Endodermal cell (in vitro differentiated cells): Measurements from ENCODE around the gene PGBD5. TPM values are rescaled to one million over a fixed set of nuclear protein-coding genes. Genes with fewer than 3 reads are reported as not detected.

ENCODE experiments used
- DNase-seq: peaks from one replicate; pipeline ENCODE4 v3.0.0-alpha.2; 2017
- H3K27ac ChIP-seq: 2 replicates; pipeline ENCODE4 v1.5.1; 2013; ENCODE audit warnings: mild to moderate bottlenecking, low read depth, low read length, moderate library complexity
- H3K27me3 ChIP-seq: 2 replicates; pipeline ENCODE4 v1.6.1; 2013; ENCODE audit warnings: mild to moderate bottlenecking, low read length, moderate library complexity; ENCODE audit not compliant: insufficient read depth, control insufficient read depth, poor library complexity, severe bottlenecking
- H3K36me3 ChIP-seq: 2 replicates; pipeline ENCODE4 v1.7.0; 2013; ENCODE audit warnings: mild to moderate bottlenecking, low read length, moderate library complexity; ENCODE audit not compliant: control insufficient read depth, insufficient read depth
- H3K4me1 ChIP-seq: one replicate; pipeline ENCODE4 v1.7.0; 2013; ENCODE audit warnings: low read length; ENCODE audit not compliant: control insufficient read depth, insufficient read depth
- H3K4me3 ChIP-seq: 2 replicates; pipeline ENCODE4 v1.5.1; 2013; ENCODE audit warnings: mild to moderate bottlenecking, low read length, moderate library complexity
- H3K9ac ChIP-seq: 2 replicates; pipeline ENCODE4 v1.6.1; 2013; ENCODE audit warnings: mild to moderate bottlenecking, low read length, moderate library complexity; ENCODE audit not compliant: poor library complexity, severe bottlenecking; ENCODE audit errors: extremely low read depth
- H3K9me3 ChIP-seq: 2 replicates; pipeline ENCODE4 v1.6.1; 2013; ENCODE audit warnings: mild to moderate bottlenecking, low read length, moderate library complexity; ENCODE audit not compliant: control insufficient read depth
- H3K27ac Mint-ChIP-seq: 2 replicates; pipeline ENCODE4 v1.8.0; 2020; ENCODE audit warnings: mixed read lengths
- H3K27me3 Mint-ChIP-seq: 2 replicates; pipeline ENCODE4 v1.8.0; 2021; ENCODE audit warnings: mild to moderate bottlenecking, mixed read lengths; ENCODE audit not compliant: insufficient read depth
- H3K36me3 Mint-ChIP-seq: 2 replicates; pipeline ENCODE4 v1.8.0; 2020; ENCODE audit warnings: low read depth, mixed read lengths
- H3K4me1 Mint-ChIP-seq: 2 replicates; pipeline ENCODE4 v1.8.0; 2020; ENCODE audit warnings: mixed read lengths
- H3K4me3 Mint-ChIP-seq: 2 replicates; pipeline ENCODE4 v1.8.0; 2020; ENCODE audit warnings: mild to moderate bottlenecking, moderate library complexity, mixed read lengths
- H3K9me3 Mint-ChIP-seq: 2 replicates; pipeline ENCODE4 v1.8.0; 2020; ENCODE audit warnings: mild to moderate bottlenecking, mixed read lengths
- WGBS, 2 experiments: methylation state at CpG; one replicate each; pipeline versions ENCODE4 v1.1.5 to v1.1.7; 2013; ENCODE audit warnings: missing lambda C conversion rate in 2 of 2, mixed read lengths in 1 of 2; ENCODE audit not compliant: insufficient coverage in 1 of 2, insufficient read length in 1 of 2; 5-methylcytosine and 5-hydroxymethylcytosine counted together
- total RNA-seq, 2 donors: library from RNA; stranded (reverse); fragmentation: NEBNext Ultra II Directional in 1 of 2; extraction: Animal tissue kit (Norgen Biotek cat#: 25700) in 1 of 2; gene quantifications; 2 replicates in 1 of 2; 3 replicates in 1 of 2; pipeline ENCODE4 v1.2.1, GENCODE V29; 2021
- TF ChIP-seq, protein P1 (sequence below): fragments of 200-600 bp; sonication (generic); conservative IDR thresholded peaks from 2 replicates; pipeline ENCODE4 v1.5.0; 2021; ENCODE audit warnings: antibody characterized with exemption, mild to moderate bottlenecking

PGBD5 gene
- total RNA-seq, 2 donors from 2014 or later, result 1.3 to 4.6 TPM

DNA sequence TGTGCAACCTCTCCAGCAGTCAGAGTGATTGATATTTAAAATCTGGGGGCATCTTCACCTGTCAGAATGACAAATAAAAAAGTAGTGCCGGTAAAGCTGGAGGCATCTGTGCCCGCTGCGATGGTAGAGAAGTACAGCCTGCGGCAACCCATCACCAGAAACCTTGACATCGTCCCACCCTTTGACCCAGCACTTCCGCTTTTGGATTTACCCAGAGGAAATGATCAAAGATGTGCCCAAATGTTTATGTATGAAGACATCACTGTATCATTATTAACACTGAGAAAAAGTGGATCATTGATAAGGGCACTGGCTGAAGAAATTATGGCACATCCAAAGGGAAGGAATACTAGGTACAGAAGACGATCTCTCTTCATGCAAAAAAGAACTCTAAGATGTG, 96.0 kb downstream of the PGBD5 start:
- WGBS, 2 experiments, result 89 to 96% methylated on average over 3 to 7 of the region's 7 CpGs
- DNase-seq, result no peak
- Histone ChIP-seq H3K27ac (no peak overlapping the region), H3K9ac (no peak overlapping the region), H3K9me3 (no peaks in the 10 kb centered on the region), H3K4me1 (no peaks in the 10 kb centered on the region), H3K4me3 (no peak overlapping the region), H3K27me3 (no peaks in the 10 kb centered on the region), H3K36me3 (no peaks in the 10 kb centered on the region)
- Mint-ChIP-seq H3K4me3 (no peak overlapping the region), H3K4me1 (peaks cover 3% of the 10 kb centered on the region), H3K36me3 (no peaks in the 10 kb centered on the region), H3K9me3 (no peaks in the 10 kb centered on the region), H3K27ac (no peak overlapping the region), H3K27me3 (no peaks in the 10 kb centered on the region)
- TF ChIP-seq, protein P1, sequence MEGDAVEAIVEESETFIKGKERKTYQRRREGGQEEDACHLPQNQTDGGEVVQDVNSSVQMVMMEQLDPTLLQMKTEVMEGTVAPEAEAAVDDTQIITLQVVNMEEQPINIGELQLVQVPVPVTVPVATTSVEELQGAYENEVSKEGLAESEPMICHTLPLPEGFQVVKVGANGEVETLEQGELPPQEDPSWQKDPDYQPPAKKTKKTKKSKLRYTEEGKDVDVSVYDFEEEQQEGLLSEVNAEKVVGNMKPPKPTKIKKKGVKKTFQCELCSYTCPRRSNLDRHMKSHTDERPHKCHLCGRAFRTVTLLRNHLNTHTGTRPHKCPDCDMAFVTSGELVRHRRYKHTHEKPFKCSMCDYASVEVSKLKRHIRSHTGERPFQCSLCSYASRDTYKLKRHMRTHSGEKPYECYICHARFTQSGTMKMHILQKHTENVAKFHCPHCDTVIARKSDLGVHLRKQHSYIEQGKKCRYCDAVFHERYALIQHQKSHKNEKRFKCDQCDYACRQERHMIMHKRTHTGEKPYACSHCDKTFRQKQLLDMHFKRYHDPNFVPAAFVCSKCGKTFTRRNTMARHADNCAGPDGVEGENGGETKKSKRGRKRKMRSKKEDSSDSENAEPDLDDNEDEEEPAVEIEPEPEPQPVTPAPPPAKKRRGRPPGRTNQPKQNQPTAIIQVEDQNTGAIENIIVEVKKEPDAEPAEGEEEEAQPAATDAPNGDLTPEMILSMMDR, result no peak

DNA sequence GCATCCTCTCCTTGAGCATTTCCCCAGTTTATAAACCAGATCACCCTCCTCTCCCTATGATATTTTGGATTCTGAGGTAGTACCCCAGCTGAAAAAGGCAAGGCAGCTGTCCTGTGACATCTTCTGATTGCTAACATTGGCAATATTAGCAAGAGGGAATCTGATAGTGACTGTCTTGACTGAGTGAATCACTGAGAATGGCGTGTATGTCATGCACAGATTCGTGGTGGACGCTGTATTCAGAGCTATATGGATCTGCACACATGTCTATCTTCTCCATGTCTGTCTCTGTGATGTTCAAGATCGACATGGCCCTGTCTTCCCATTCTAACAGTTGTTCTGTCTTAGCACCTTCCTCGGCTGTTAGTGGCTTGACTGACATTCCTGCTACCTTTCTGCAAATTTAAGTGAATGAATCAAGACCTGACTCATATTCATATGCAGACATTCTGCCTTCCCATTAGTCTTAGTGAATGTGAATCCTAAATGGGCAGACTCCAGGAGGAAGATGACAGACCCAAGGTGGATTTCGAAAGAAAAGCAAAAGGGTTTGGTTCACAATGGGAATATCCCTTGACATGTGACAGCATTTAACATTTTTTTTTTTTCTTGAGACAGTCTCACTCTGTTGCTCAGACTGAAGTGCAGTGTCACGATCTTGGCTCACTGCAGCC, 97.7 kb downstream of the PGBD5 start:
- H3K27me3 ChIP-seq, result no peaks in the 10 kb centered on the region
- 85 to 86% methylated on average over 7 of the region's 7 CpGs for WGBS, 2 experiments
- H3K36me3 ChIP-seq, result no peaks in the 10 kb centered on the region
- no peak overlapping the region for H3K4me3 ChIP-seq
- no peaks in the 10 kb centered on the region for H3K4me1 ChIP-seq
- H3K4me1 Mint-ChIP-seq, result peaks cover 3% of the 10 kb centered on the region
- H3K9me3 Mint-ChIP-seq, result no peaks in the 10 kb centered on the region
- H3K27ac ChIP-seq, result no peak overlapping the region
- no peaks in the 10 kb centered on the region for H3K9me3 ChIP-seq
- TF ChIP-seq, protein P1, result no peak
- no peaks in the 10 kb centered on the region for H3K27me3 Mint-ChIP-seq
- H3K36me3 Mint-ChIP-seq, result no peaks in the 10 kb centered on the region
- no peak for DNase-seq
- H3K27ac Mint-ChIP-seq, result no peak overlapping the region
- no peak overlapping the region for H3K9ac ChIP-seq
- H3K4me3 Mint-ChIP-seq, result no peak overlapping the region

DNA sequence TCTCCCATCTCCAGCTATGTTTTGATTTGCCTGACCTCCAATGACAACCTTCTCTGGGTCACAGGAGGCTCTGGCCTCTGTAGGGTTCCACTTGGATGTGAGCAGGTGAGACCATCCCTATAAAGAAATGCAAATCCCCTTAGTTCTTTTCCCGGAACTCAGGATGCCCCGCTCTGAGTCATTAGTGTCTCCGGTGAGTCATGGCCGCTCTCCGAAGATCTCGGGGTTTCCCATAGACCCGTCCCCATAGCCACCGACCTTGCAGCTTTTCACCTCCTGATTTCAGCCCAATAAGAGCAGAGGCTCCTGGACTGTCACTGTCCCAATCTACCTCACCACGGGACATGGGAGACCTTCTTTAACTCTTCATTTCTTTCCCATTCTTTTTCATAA, 98.2 kb downstream of the PGBD5 start:
- DNase-seq, result peak; percentile 82

More for the DNA sequence above, 98.2 kb downstream of the PGBD5 start:
- Histone ChIP-seq H3K9me3 (no peaks in the 10 kb centered on the region), H3K9ac (no peak overlapping the region), H3K27me3 (no peaks in the 10 kb centered on the region), H3K27ac (no peak overlapping the region), H3K4me1 (no peaks in the 10 kb centered on the region), H3K4me3 (no peak overlapping the region), H3K36me3 (no peaks in the 10 kb centered on the region)
- TF ChIP-seq, protein P1, result no peak
- Mint-ChIP-seq H3K9me3 (no peaks in the 10 kb centered on the region), H3K4me1 (peaks cover 3% of the 10 kb centered on the region), H3K27ac (no peak overlapping the region), H3K4me3 (no peak overlapping the region), H3K27me3 (no peaks in the 10 kb centered on the region), H3K36me3 (peaks cover under 1% of the 10 kb centered on the region)
- WGBS, 2 experiments, result 73 to 84% methylated on average over 8 to 9 of the region's 9 CpGs
